SU-DHL-6 (cell line): ENCODE measurements around the gene CYP19A1.

ENCODE experiments used
- H2AFZ ChIP-seq: fragments of 200-600 bp; sonication (generic); 2 replicates; pipeline ENCODE4 v1.6.1; 2014; ENCODE audit warnings: low read depth, mild to moderate bottlenecking, moderate library complexity, mixed read lengths, antibody characterized with exemption, low read length; ENCODE audit not compliant: severe bottlenecking
- H3F3A ChIP-seq: fragments of 200-600 bp; shearing (Covaris generic); 2 replicates; pipeline ENCODE4 v1.6.0; 2016; ENCODE audit warnings: antibody characterized with exemption, mild to moderate bottlenecking; ENCODE audit not compliant: insufficient read depth
- H3K27ac ChIP-seq: fragments of 200-600 bp; sonication (generic); 2 replicates; pipeline ENCODE4 v1.5.1; 2016; ENCODE audit warnings: low read depth, mild to moderate bottlenecking, low read length, moderate library complexity, mixed read lengths
- H3K27me3 ChIP-seq: fragments of 200-600 bp; sonication (generic), shearing (Covaris generic); 2 replicates; pipeline ENCODE4 v1.6.0; 2014; ENCODE audit warnings: mild to moderate bottlenecking, low read length
- H3K36me3 ChIP-seq: fragments of 200-600 bp; sonication (generic); 2 replicates; pipeline ENCODE4 v1.6.1; 2014; ENCODE audit warnings: mild to moderate bottlenecking, low read length, mixed read lengths
- H3K4me2 ChIP-seq: fragments of 300-600, 200-600 bp; shearing (Covaris generic), sonication (generic); 2 replicates; pipeline ENCODE4 v1.6.0; 2014; ENCODE audit warnings: low read length, low read depth, mild to moderate bottlenecking; ENCODE audit not compliant: poor library complexity, severe bottlenecking
- H3K4me3 ChIP-seq: fragments of 200-600 bp; sonication (generic); 2 replicates; pipeline ENCODE4 v1.5.1; 2014; ENCODE audit warnings: antibody characterized with exemption, low read length, mild to moderate bottlenecking, mixed read lengths; ENCODE audit not compliant: insufficient read depth, poor library complexity, severe bottlenecking
- H3K79me2 ChIP-seq: fragments of 200-600 bp; sonication (generic); 2 replicates; pipeline ENCODE4 v1.6.1; 2014; ENCODE audit warnings: mild to moderate bottlenecking, low read length, moderate library complexity; ENCODE audit not compliant: insufficient read depth
- H3K9ac ChIP-seq: fragments of 200-600 bp; sonication (generic); 2 replicates; pipeline ENCODE4 v1.7.0; 2014; ENCODE audit warnings: mild to moderate bottlenecking, low read length
- H3K9me2 ChIP-seq: fragments of 200-600 bp; sonication (generic); replicated peaks from 2 replicates; pipeline ENCODE4 v1.6.1; 2014; ENCODE audit warnings: low read length; ENCODE audit not compliant: insufficient read depth
- H3K9me3 ChIP-seq: fragments of 200-600 bp; sonication (generic); 2 replicates; pipeline ENCODE4 v1.6.1; 2014; ENCODE audit warnings: low read length, mixed read lengths; ENCODE audit not compliant: insufficient read depth
- H4K20me1 ChIP-seq: fragments of 200-600 bp; sonication (generic); 2 replicates; pipeline ENCODE4 v1.6.1; 2014; ENCODE audit warnings: low read depth, mild to moderate bottlenecking, antibody characterized with exemption, low read length, moderate library complexity, mixed read lengths
- CTCF ChIP-seq: fragments of 200-600 bp; sonication (generic); IDR thresholded peaks from one replicate; pipeline ENCODE4 v1.5.1; 2017; ENCODE audit warnings: antibody characterized with exemption, mild to moderate bottlenecking, low read length, moderate library complexity; ENCODE audit not compliant: insufficient read depth, poor library complexity, severe bottlenecking
- EZH2phosphoT487 ChIP-seq: fragments of 200-600 bp; sonication (generic), shearing (Covaris generic); conservative IDR thresholded peaks from 2 replicates; pipeline ENCODE4 v1.6.1; 2018; ENCODE audit warnings: mild to moderate bottlenecking, antibody characterized with exemption, low read length, moderate library complexity, mixed read lengths

CYP19A1 gene

GRCh38 chr15:51346136-51346535 is 7.7 kb upstream of the CYP19A1 start:
- H3K36me3 ChIP-seq, result no peaks in the 10 kb centered on the region
- H3F3A ChIP-seq, result no peaks in the 10 kb centered on the region
- TF ChIP-seq CTCF (no peak), EZH2phosphoT487 (no peak)
- H3K9me2 ChIP-seq, result no peaks in the 10 kb centered on the region
- no peak overlapping the region for H3K4me2 ChIP-seq
- no peaks in the 10 kb centered on the region for H3K9me3 ChIP-seq
- no peaks in the 10 kb centered on the region for H4K20me1 ChIP-seq
- no peaks in the 10 kb centered on the region for H3K79me2 ChIP-seq
- no peak overlapping the region for H3K9ac ChIP-seq
- H3K4me3 ChIP-seq, result no peak overlapping the region
- no peak overlapping the region for H2AFZ ChIP-seq
- H3K27me3 ChIP-seq, result no peaks in the 10 kb centered on the region
- no peak overlapping the region for H3K27ac ChIP-seq

GRCh38 chr15:51343466-51343865 is 5.1 kb upstream of the CYP19A1 start:
- Histone ChIP-seq H3K27me3 (no peaks in the 10 kb centered on the region), H3K9ac (no peak overlapping the region), H3K4me2 (no peak overlapping the region), H3K79me2 (no peaks in the 10 kb centered on the region), H3F3A (no peaks in the 10 kb centered on the region), H4K20me1 (no peaks in the 10 kb centered on the region), H2AFZ (no peak overlapping the region), H3K27ac (no peak overlapping the region), H3K36me3 (no peaks in the 10 kb centered on the region), H3K9me2 (no peaks in the 10 kb centered on the region), H3K9me3 (no peaks in the 10 kb centered on the region), H3K4me3 (no peak overlapping the region)
- TF ChIP-seq CTCF (no peak), EZH2phosphoT487 (no peak)

- no peaks in the 10 kb centered on the region for H3K27me3 ChIP-seq
- H3K79me2 ChIP-seq, result no peaks in the 10 kb centered on the region
- H3K9me3 ChIP-seq, result no peaks in the 10 kb centered on the region
- H2AFZ ChIP-seq, result no peak overlapping the region
- TF ChIP-seq EZH2phosphoT487 (no peak), CTCF (no peak)
- H3K36me3 ChIP-seq, result no peaks in the 10 kb centered on the region
- no peaks in the 10 kb centered on the region for H3K9me2 ChIP-seq
- H3F3A ChIP-seq, result no peaks in the 10 kb centered on the region
- H4K20me1 ChIP-seq, result no peaks in the 10 kb centered on the region
- H3K27ac ChIP-seq, result no peak overlapping the region
- no peak overlapping the region for H3K4me2 ChIP-seq
- no peak overlapping the region for H3K9ac ChIP-seq
- no peak overlapping the region for H3K4me3 ChIP-seq
These were observed 4.0 kb upstream of the CYP19A1 start for GRCh38 chr15:51342227-51342999.
